RWPE1 (cell line): ENCODE measurements around the gene DCUN1D1.

Experiments
- CTCF ChIA-PET: fragments of 350-600 bp; sonication (Branson Sonifier 250); formaldehyde crosslinking; extraction: SDS; loops from one replicate; lab custom pipeline; 2021; lab: Yijun Ruan, JAX
- POLR2A ChIA-PET: fragments of 400-600 bp; formaldehyde crosslinking; extraction: SDS; loops from one replicate; lab custom pipeline; 2020; ENCODE audit warnings: antibody characterized with exemption; ENCODE audit not compliant: low non-redundant PET; lab: Yijun Ruan, JAX
- DNase-seq: peaks from one replicate; pipeline ENCODE4 v3.0.0; 2012; ENCODE audit warnings: low spot score
- H3K27ac ChIP-seq: fragments of 450-650 bp; 2 replicates; pipeline ENCODE4 v1.5.1; 2017
- CTCF ChIP-seq: fragments of 450-650 bp; conservative IDR thresholded peaks from 2 replicates; pipeline ENCODE4 v1.5.1; 2017; ENCODE audit warnings: low read depth, mild to moderate bottlenecking

DCUN1D1 gene

GRCh38 chr3:182980204-182981037 lies at the start of gene DCUN1D1:
TSS of gene DCUN1D1 (minus strand) at chr3:182980538. CDS start at chr3:182980489, 49 bp downstream.
- POLR2A ChIA-PET, result no interaction called here
- DNase-seq, result peak; percentile 90

GRCh38 chr3:183028416-183028815 lies 48.1 kb upstream of the DCUN1D1 start:
- CTCF ChIA-PET, result no interaction called here

More at GRCh38 chr3:182980204-182981037, at the start of gene DCUN1D1:
- H3K27ac ChIP-seq, result peak within 1 kb of the TSS; percentile 75
- no peak for TF ChIP-seq CTCF
- CTCF ChIA-PET, result no interaction called here

GRCh38 chr3:183027276-183027675 lies 46.9 kb upstream of the DCUN1D1 start:
- ChIA-PET CTCF (no interaction called here), POLR2A (no interaction called here)
- H3K27ac ChIP-seq, result no peak overlapping the region
- DNase-seq, result no peak
- no peak for TF ChIP-seq CTCF

More at GRCh38 chr3:183028416-183028815, 48.1 kb upstream of the DCUN1D1 start:
- POLR2A ChIA-PET, result no interaction called here
- H3K27ac ChIP-seq, result no peak overlapping the region
- DNase-seq, result no peak
- TF ChIP-seq CTCF, result no peak

GRCh38 chr3:183022936-183023516 lies 42.7 kb upstream of the DCUN1D1 start:
- H3K27ac ChIP-seq, result no peak overlapping the region
- POLR2A ChIA-PET, result no interaction called here
- CTCF ChIA-PET, result interaction anchor here (0.5 kb wide), 1 partner anchor 91 kb away, joined by 3 read pairs; no protein-coding TSS in a partner anchor
- no peak for DNase-seq
- no peak for TF ChIP-seq CTCF

- no peak overlapping the region for H3K27ac ChIP-seq
- CTCF ChIA-PET, result no interaction called here
- DNase-seq, result no peak
- POLR2A ChIA-PET, result no interaction called here
- TF ChIP-seq CTCF, result no peak
These were observed 38.3 kb upstream of the DCUN1D1 start for GRCh38 chr3:183018421-183019192.

GRCh38 chr3:183015185-183015584 lies 34.8 kb upstream of the DCUN1D1 start:
- CTCF ChIA-PET, result no interaction called here
- DNase-seq, result no peak
- POLR2A ChIA-PET, result no interaction called here
- no peak overlapping the region for H3K27ac ChIP-seq
- no peak for TF ChIP-seq CTCF
